Keratinocyte (primary cell): ENCODE data around the gene ACYP1. TPM values are rescaled to one million over a fixed set of nuclear protein-coding genes. Genes with fewer than 3 reads are reported as not detected.

Experiments used
- DNase-seq: peaks from one replicate; pipeline ENCODE4 v3.0.0-alpha.2; 2011; ENCODE audit warnings: low read depth, missing footprints, low spot score
- FAIRE-seq: peaks from 2 replicates; lab custom pipeline; 2011; peaks lifted over from hg19 to GRCh38; lab: Jason Lieb, UNC
- H2AFZ ChIP-seq: 2 replicates; pipeline ENCODE4 v1.6.0; 2012; ENCODE audit warnings: low read length, control low read depth, inconsistent platforms; ENCODE audit not compliant: control insufficient read depth
- H3K27ac ChIP-seq: 2 replicates; pipeline ENCODE4 v1.5.1; 2011; ENCODE audit warnings: low read length; ENCODE audit not compliant: control insufficient read depth, insufficient read depth
- H3K27me3 ChIP-seq: 3 replicates; pipeline ENCODE4 v1.6.0; 2011; ENCODE audit warnings: low read length; ENCODE audit not compliant: control insufficient read depth, insufficient read depth; ENCODE audit errors: extremely low read depth
- H3K36me3 ChIP-seq, 2 experiments: 2 replicates in 1 of 2; 3 replicates in 1 of 2; pipeline ENCODE4 v1.5.1; 2011; ENCODE audit warnings: low read length in 2 of 2, mild to moderate bottlenecking in 1 of 2; ENCODE audit not compliant: control insufficient read depth in 2 of 2, insufficient read depth in 2 of 2; ENCODE audit errors: extremely low read depth in 1 of 2
- H3K4me1 ChIP-seq: 3 replicates; pipeline ENCODE4 v1.5.1; 2011; ENCODE audit warnings: low read length; ENCODE audit not compliant: control insufficient read depth, insufficient read depth; ENCODE audit errors: extremely low read depth
- H3K4me2 ChIP-seq: 3 replicates; pipeline ENCODE4 v1.6.0; 2011; ENCODE audit warnings: low read depth, low read length; ENCODE audit not compliant: control insufficient read depth, insufficient read depth; ENCODE audit errors: extremely low read depth
- H3K4me3 ChIP-seq, 3 experiments: fragments of 200-600 bp in 1 of 3; sonication (generic) in 1 of 3; 2 replicates in 2 of 3; 3 replicates in 1 of 3; pipeline ENCODE4 v1.5.1; 2011 to 2016; ENCODE audit warnings: low read length in 3 of 3, mild to moderate bottlenecking in 3 of 3, control low read depth in 2 of 3, inconsistent platforms in 1 of 3, low read depth in 1 of 3, mixed read lengths in 1 of 3, mixed run types in 1 of 3, moderate library complexity in 1 of 3; ENCODE audit not compliant: control insufficient read depth in 2 of 3, insufficient read depth in 2 of 3; ENCODE audit errors: extremely low read depth in 1 of 3
- H3K79me2 ChIP-seq: 2 replicates; pipeline ENCODE4 v1.6.0; 2012; ENCODE audit warnings: low read length; ENCODE audit not compliant: control insufficient read depth, insufficient read depth
- H3K9ac ChIP-seq: 3 replicates; pipeline ENCODE4 v1.6.0; 2011; ENCODE audit warnings: low read length; ENCODE audit not compliant: control insufficient read depth, insufficient read depth; ENCODE audit errors: extremely low read depth
- H3K9me1 ChIP-seq: 3 replicates; pipeline ENCODE4 v1.6.0; 2011; ENCODE audit warnings: low read length; ENCODE audit not compliant: control insufficient read depth, insufficient read depth; ENCODE audit errors: extremely low read depth
- H3K9me3 ChIP-seq: 2 replicates; pipeline ENCODE4 v1.5.1; 2012; ENCODE audit warnings: low read depth, low read length; ENCODE audit not compliant: control insufficient read depth
- H4K20me1 ChIP-seq: 3 replicates; pipeline ENCODE4 v1.6.0; 2011; ENCODE audit warnings: low read length; ENCODE audit not compliant: control insufficient read depth, insufficient read depth; ENCODE audit errors: extremely low read depth
- CTCF ChIP-seq, 3 experiments: IDR thresholded peaks in 1 of 3; conservative IDR thresholded peaks in 1 of 3; optimal IDR thresholded peaks in 1 of 3; 2 replicates in 2 of 3; 3 replicates in 1 of 3; pipeline versions ENCODE3 to v1.5.1; 2011; ENCODE audit warnings: low read length in 3 of 3, mild to moderate bottlenecking in 3 of 3, moderate library complexity in 2 of 3, control low read depth in 1 of 3, inconsistent platforms in 1 of 3; ENCODE audit not compliant: insufficient read depth in 2 of 3; ENCODE audit errors: extremely low read depth in 1 of 3
- EZH2 ChIP-seq: IDR thresholded peaks from one replicate; pipeline ENCODE4 v1.6.1; 2012; ENCODE audit warnings: inconsistent platforms, mild to moderate bottlenecking, low read length, moderate library complexity
- dilution Hi-C: fragments of 300-500 bp; cut with MboI; formaldehyde crosslinking; loops from one replicate; pipeline ENCODE4 v1.7.0; 2020; ENCODE audit warnings: low sequenced_read_pairs; ENCODE audit not compliant: extremely low pct_ligation_motif_present
- polyA plus RNA-seq, 5 experiments: library from polyadenylated mRNA; depleted of rRNA in 3 of 5; stranded (reverse) in 3 of 5; stranded (forward) in 1 of 5; unstranded in 1 of 5; fragments of >200 nt; gene quantifications; 1 replicate in 1 of 5; 2 replicates in 3 of 5; 3 replicates in 1 of 5; pipeline versions ENCODE4 v1.2.1 to v1.2.3, GENCODE V29; 2011 to 2012; ENCODE audit warnings: missing spikeins in 2 of 5, low read depth in 1 of 5, low replicate concordance in 1 of 5

ACYP1 gene
- polyA plus RNA-seq, 1 donor (not counting 4 experiments of a cell fraction or from before 2014, with no cell fraction given): 32.9 TPM

DNA sequence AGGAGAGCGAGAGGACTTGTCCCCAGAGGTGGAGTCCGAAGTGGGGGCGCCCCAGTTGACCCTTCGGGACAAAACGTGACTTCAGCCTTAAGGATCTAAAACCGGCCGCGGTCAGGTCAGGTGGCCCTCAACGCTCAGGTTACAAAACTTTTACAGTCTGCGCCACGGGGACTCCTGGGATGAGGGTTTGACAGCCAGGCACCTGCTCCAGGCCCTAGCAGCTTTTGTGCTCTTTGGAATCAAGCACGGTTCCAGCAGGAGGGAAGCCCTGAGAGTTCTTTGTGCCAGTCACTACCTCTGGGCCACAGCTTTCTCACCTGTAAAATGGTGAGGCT, 6.0 kb upstream of the ACYP1 start:
- no peaks in the 10 kb centered on the region for H3K36me3 ChIP-seq
- peak overlapping the region; percentile 99 for H3K4me2 ChIP-seq
- no peaks in the 10 kb centered on the region for H3K9me3 ChIP-seq
- H3K4me1 ChIP-seq: peaks cover 22% of the 10 kb centered on the region
- no peaks in the 10 kb centered on the region for H3K9me1 ChIP-seq
- peak overlapping the region; percentile 38 to 80 (median 59) for H3K4me3 ChIP-seq
- H4K20me1 ChIP-seq: no peaks in the 10 kb centered on the region
- H2AFZ ChIP-seq: peak overlapping the region; percentile 71
- DNase-seq (no peak), FAIRE-seq (no peak)
- no peaks in the 10 kb centered on the region for H3K79me2 ChIP-seq
- dilution Hi-C loops: no loop called here
- TF ChIP-seq CTCF (optimal IDR thresholded peaks at IDR 0.05 in 1 of 3, IDR thresholded peaks at IDR 0.05 in 1 of 3, conservative IDR thresholded peaks at IDR 0.05 in 1 of 3; ENCODE audit: extremely low read depth in 1 of 3, insufficient read depth in 2 of 3, low read length in 3 of 3) (no peak), EZH2 (no peak)
- peak overlapping the region; percentile 56 for H3K27ac ChIP-seq
- no peaks in the 10 kb centered on the region for H3K27me3 ChIP-seq
- peak overlapping the region; percentile 81 for H3K9ac ChIP-seq

DNA sequence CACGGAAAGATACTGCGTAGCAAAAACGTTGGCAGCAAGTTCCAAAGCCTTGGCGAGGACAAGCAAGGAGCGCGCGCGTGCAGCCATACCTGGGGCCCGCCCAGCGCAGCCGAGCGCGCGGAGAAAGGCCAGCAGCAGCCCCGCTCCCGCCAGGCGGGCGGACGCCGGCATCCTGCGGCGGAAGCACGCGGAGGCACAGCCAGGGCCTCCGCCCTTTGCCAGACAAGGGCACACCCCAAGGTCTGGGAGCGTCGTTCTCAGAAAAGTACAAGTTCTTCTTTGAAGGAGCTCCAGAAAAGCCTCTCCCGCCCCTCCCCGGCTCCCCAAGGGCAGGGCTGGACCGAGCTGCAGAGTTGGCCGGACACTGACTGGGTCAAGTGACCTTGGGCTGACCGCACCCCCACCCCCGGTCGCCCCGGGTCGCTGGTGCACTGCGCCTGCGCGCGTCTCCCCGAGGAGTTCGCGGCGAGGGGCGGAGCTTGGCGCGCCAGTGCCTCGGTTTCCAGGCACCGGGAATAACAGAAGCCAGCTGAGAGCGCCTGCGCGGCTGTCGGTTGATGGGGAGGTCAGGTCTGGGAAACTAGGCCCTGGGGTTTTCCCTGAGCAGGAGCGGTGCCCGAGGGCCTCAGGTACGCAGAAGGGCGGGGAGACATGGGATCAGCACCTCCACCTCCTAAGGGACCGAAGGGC, 5.4 kb upstream of the ACYP1 start, which contains the start of gene ZC2HC1C:
TSS of gene ZC2HC1C (plus strand) at position 521 of the 690 bp plus-strand sequence. CDS start 933 bp downstream, outside the sequence.
- DNase-seq (no peak), FAIRE-seq (no peak)
- TF ChIP-seq CTCF (optimal IDR thresholded peaks at IDR 0.05 in 1 of 3, IDR thresholded peaks at IDR 0.05 in 1 of 3, conservative IDR thresholded peaks at IDR 0.05 in 1 of 3; ENCODE audit: extremely low read depth in 1 of 3, insufficient read depth in 2 of 3, low read length in 3 of 3) (no peak), EZH2 (no peak)
- no peaks in the 10 kb centered on the region for H3K27me3 ChIP-seq
- H3K4me3 ChIP-seq: peak within 1 kb of the TSS; percentile 38 to 80 (median 59)
- no peaks in the 10 kb centered on the region for H4K20me1 ChIP-seq
- H3K9ac ChIP-seq: peak within 1 kb of the TSS; percentile 81
- H3K9me1 ChIP-seq: no peaks in the 10 kb centered on the region
- H3K4me1 ChIP-seq: peaks cover 22% of the 10 kb centered on the region
- peak within 1 kb of the TSS; percentile 99 for H3K4me2 ChIP-seq
- no peaks in the 10 kb centered on the region for H3K36me3 ChIP-seq
- peak within 1 kb of the TSS; percentile 84 for H2AFZ ChIP-seq
- no peaks in the 10 kb centered on the region for H3K9me3 ChIP-seq
- dilution Hi-C loops: no loop called here
- no peaks in the 10 kb centered on the region for H3K79me2 ChIP-seq
- peak within 1 kb of the TSS; percentile 80 for H3K27ac ChIP-seq
